ENCODE results near the gene PLD3.

PLD3 gene

DNA sequence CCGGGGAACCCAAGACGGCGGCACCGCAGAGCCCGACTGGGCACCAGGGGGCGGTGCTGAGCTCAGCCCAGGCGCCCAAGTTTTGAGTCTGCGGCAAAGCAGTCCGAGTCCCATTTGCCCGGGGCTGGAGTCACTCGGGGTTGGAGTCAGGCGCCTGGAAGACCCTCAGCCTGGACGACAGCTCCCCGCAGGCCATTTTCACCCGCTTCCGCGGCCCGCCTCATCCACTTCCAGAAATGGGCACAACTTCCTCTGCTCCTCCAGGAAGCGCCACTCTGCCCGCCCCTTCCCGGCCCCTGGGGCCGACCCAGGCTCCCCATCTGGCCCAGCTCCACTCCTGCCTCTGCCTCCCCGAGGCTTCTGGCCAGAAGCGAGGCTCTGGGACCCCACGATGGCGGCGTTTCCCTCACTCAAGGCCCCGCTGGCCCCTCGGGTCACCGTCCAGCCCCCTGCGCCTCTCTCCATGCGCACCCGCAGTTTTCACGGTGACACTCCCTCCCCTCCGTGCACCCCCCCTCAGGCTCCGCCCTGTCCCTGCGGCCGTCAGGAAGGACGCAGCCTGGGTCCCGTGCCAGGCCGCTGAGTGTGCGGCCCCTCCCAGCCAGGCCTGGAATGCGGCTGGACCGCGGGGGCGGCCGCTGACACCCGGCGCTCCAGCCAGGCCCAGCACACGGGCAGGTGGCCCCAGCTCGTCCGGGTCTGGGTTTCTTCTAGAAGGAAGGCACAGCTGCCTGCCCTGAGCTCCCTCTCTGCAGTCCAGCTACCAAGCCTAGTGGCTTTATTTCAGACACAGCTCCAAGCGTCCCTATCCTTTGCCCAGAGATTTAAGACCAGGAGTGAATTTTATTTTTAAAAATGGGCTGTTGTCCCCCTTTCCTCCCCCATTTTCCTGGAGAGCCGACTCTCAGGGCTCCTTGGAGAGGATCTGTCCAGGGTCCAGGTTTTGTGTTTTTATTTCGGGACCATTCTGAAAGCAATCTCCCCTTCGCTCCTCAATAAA, 72.6 kb downstream of the PLD3 start:
- TF ChIP-seq, protein P1, sequence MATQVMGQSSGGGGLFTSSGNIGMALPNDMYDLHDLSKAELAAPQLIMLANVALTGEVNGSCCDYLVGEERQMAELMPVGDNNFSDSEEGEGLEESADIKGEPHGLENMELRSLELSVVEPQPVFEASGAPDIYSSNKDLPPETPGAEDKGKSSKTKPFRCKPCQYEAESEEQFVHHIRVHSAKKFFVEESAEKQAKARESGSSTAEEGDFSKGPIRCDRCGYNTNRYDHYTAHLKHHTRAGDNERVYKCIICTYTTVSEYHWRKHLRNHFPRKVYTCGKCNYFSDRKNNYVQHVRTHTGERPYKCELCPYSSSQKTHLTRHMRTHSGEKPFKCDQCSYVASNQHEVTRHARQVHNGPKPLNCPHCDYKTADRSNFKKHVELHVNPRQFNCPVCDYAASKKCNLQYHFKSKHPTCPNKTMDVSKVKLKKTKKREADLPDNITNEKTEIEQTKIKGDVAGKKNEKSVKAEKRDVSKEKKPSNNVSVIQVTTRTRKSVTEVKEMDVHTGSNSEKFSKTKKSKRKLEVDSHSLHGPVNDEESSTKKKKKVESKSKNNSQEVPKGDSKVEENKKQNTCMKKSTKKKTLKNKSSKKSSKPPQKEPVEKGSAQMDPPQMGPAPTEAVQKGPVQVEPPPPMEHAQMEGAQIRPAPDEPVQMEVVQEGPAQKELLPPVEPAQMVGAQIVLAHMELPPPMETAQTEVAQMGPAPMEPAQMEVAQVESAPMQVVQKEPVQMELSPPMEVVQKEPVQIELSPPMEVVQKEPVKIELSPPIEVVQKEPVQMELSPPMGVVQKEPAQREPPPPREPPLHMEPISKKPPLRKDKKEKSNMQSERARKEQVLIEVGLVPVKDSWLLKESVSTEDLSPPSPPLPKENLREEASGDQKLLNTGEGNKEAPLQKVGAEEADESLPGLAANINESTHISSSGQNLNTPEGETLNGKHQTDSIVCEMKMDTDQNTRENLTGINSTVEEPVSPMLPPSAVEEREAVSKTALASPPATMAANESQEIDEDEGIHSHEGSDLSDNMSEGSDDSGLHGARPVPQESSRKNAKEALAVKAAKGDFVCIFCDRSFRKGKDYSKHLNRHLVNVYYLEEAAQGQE (IDR thresholded peaks at IDR 0.05; ENCODE audit: insufficient read depth in 1 of 2, low read depth in 2 of 2, low read length in 2 of 2) = 0 out of 4 replicates have a peak, but pooled peaks of 1 of the 2 experiments have one; percentile 12
- TF ChIP-seq TAF1 (IDR thresholded peaks at IDR 0.05; ENCODE audit: borderline replicate concordance, insufficient read depth, low read length) (no peak), SIN3A (IDR thresholded peaks at IDR 0.05; ENCODE audit: borderline replicate concordance, insufficient read depth, low read length) (no peak; the same call in 1 of the 2 replicates), POLR2AphosphoS5 (IDR thresholded peaks at IDR 0.05; ENCODE audit: low read depth, low read length) (peak; percentile 83), FOXP2 (optimal IDR thresholded peaks at IDR 0.05; ENCODE audit: borderline replicate concordance, extremely low read depth, extremely low read length, insufficient read depth) (peak; percentile 97)

DNA sequence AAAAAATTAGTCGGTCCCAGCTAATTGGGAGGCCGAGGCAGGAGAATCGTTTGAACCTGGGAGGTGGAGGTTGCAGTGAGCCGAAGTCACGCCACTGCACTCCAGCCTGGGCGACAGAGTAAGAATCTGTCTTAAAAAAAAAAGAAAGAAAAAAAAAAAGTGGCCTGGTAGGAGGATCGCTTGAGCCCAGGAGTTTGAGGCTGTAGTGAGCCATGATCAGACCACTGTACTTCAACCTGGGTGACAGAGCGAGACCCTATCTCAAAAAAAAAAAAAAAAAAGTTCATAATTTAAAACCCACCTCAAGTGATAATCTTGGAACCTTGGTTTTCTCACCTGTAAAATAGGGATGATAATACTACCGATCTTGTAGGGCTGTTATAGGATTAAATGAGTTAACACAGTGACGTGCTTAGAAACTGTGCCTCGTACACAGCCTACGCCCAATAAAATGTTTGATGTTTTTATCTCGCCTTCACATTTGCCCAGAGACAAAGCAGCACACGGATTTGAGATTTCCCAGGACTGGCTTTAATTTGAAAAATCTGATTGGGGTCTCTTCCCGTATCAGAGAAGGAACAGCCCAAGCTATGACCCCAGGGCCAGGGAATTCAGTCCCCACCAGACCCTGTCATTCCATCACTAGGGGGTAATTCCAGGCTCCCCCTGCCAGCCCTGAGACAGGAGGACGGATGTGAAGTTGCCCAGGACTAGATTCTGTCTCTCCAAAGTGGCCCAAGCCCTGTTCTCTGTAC, 73.7 kb downstream of the PLD3 start:
- TF ChIP-seq FOXP2 (optimal IDR thresholded peaks at IDR 0.05; ENCODE audit: borderline replicate concordance, extremely low read depth, extremely low read length, insufficient read depth) (no peak), SIN3A (IDR thresholded peaks at IDR 0.05; ENCODE audit: borderline replicate concordance, insufficient read depth, low read length) (no peak), POLR2AphosphoS5 (IDR thresholded peaks at IDR 0.05; ENCODE audit: low read depth, low read length) (no peak), TAF1 (IDR thresholded peaks at IDR 0.05; ENCODE audit: borderline replicate concordance, insufficient read depth, low read length) (0 out of 2 replicates have a peak, but pooled peaks have one; percentile 29)
- TF ChIP-seq, protein P1 (IDR thresholded peaks at IDR 0.05; ENCODE audit: insufficient read depth in 1 of 2, low read depth in 2 of 2, low read length in 2 of 2) = no peak

DNA sequence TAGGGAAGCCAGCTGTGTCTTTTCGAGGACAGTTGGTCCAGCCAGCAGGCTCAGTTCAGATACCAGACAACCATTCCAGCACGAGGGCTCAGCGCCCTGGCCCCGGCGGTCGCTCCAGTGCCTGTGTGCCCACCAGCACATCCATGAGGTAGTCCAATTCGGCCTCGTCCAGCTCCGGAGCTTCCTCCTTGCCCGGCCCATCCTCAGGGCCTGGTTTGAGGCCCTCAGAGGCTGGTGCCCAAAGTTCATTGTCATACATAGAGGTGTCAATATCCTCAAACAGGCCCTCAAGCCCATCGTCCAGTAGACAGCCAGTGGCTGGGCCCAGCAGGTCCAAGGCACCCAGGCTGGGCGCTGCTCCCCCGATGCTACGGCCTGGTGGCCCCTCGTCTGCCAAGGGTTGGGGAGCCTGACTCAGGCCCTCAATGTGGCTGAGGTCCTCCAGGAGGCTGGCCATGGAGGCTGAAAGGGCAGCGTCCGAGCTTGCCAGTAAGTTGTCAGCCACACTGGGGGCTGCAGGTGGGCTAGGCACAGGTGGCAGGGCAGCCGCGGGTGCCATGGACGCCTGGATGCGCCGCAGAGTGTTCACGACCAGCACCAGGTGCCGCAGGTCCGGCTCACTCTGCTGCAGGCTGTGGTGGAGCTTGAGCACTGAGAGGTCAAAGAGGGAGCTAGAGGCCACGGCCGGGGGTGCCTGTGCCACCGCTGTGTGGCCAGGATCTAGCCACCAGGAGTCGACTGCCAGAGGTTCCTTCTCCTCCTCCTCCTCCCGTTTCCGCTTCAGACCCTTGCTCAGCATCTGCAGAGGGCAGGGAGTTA, 74.5 kb downstream of the PLD3 start:
- no peak for TF ChIP-seq FOXP2 (optimal IDR thresholded peaks at IDR 0.05; ENCODE audit: borderline replicate concordance, extremely low read depth, extremely low read length, insufficient read depth)
- TF ChIP-seq POLR2AphosphoS5 (IDR thresholded peaks at IDR 0.05; ENCODE audit: low read depth, low read length) = no peak
- TF ChIP-seq, protein P1 (IDR thresholded peaks at IDR 0.05; ENCODE audit: insufficient read depth in 1 of 2, low read depth in 2 of 2, low read length in 2 of 2) = no peak
- no peak for TF ChIP-seq SIN3A (IDR thresholded peaks at IDR 0.05; ENCODE audit: borderline replicate concordance, insufficient read depth, low read length)
- no peak for TF ChIP-seq TAF1 (IDR thresholded peaks at IDR 0.05; ENCODE audit: borderline replicate concordance, insufficient read depth, low read length)

DNA sequence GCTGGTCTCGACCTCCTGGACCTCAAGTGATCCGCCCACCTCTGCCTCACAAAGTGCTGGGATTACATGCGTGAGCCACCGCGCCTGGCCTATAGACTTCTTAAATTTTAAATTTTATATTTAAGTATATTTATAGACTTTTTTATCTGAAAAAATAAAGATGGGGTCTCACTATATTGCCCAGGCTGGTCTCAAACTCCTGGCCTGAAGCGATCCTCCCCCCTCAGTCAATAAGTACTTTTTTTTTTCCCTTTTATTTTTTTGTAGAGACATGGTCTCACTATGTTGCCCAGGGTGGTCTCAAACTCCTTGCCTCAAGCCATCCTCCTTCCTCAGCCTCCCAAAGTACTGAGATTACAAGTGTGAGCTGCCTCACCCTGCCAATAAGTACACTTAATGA, 75.4 kb downstream of the PLD3 start:
- TF ChIP-seq TAF1 (IDR thresholded peaks at IDR 0.05; ENCODE audit: borderline replicate concordance, insufficient read depth, low read length) = no peak
- TF ChIP-seq, protein P1 (IDR thresholded peaks at IDR 0.05; ENCODE audit: insufficient read depth in 1 of 2, low read depth in 2 of 2, low read length in 2 of 2) = no peak
- no peak for TF ChIP-seq FOXP2 (optimal IDR thresholded peaks at IDR 0.05; ENCODE audit: borderline replicate concordance, extremely low read depth, extremely low read length, insufficient read depth)
- TF ChIP-seq POLR2AphosphoS5 (IDR thresholded peaks at IDR 0.05; ENCODE audit: low read depth, low read length) = no peak
- no peak for TF ChIP-seq SIN3A (IDR thresholded peaks at IDR 0.05; ENCODE audit: borderline replicate concordance, insufficient read depth, low read length)

Measured in PFSK-1 (cell line).